Measurements from ENCODE around the gene SELE.
"Not testable (repeated sequence)": the region's sequence is repeated elsewhere in the genome, so short reads cannot be mapped to it uniquely, and the experiment has no call there.

Gene SELE

GRCh38 chr1:169692756-169693460 lies 41.0 kb downstream of the SELE start:
- DNase-seq (ENCODE audit: low read depth, low spot score): peak; percentile 96
- peak overlapping the region; percentile 9; the same call in 1 of the 2 replicates for H3K4me3 ChIP-seq (ENCODE audit: low read length)

- no peak overlapping the region for H3K4me3 ChIP-seq (ENCODE audit: low read length)
- DNase-seq (ENCODE audit: low read depth, low spot score): no peak
These were observed 43.4 kb downstream of the SELE start for GRCh38 chr1:169690489-169690888.

GRCh38 chr1:169689395-169689794 lies 44.5 kb downstream of the SELE start:
- H3K4me3 ChIP-seq (ENCODE audit: low read length): no peak overlapping the region
- DNase-seq (ENCODE audit: low read depth, low spot score): no peak

- DNase-seq (ENCODE audit: low read depth, low spot score); H3K4me3 ChIP-seq (ENCODE audit: low read length): not testable (repeated sequence)
These were observed 45.5 kb downstream of the SELE start for GRCh38 chr1:169688377-169688776.

GRCh38 chr1:169683661-169684060 lies 50.2 kb downstream of the SELE start:
- H3K4me3 ChIP-seq (ENCODE audit: low read length): no peak overlapping the region
- no peak for DNase-seq (ENCODE audit: low read depth, low spot score)

GRCh38 chr1:169683168-169683567 lies 50.7 kb downstream of the SELE start:
- H3K4me3 ChIP-seq (ENCODE audit: low read length); DNase-seq (ENCODE audit: low read depth, low spot score): not testable (repeated sequence)

GRCh38 chr1:169682071-169682470 lies 51.8 kb downstream of the SELE start:
- no peak overlapping the region for H3K4me3 ChIP-seq (ENCODE audit: low read length)
- no peak for DNase-seq (ENCODE audit: low read depth, low spot score)

- no peak for DNase-seq (ENCODE audit: low read depth, low spot score)
- no peak overlapping the region for H3K4me3 ChIP-seq (ENCODE audit: low read length)
These were observed 52.7 kb downstream of the SELE start for GRCh38 chr1:169681140-169681539.

- no peak for DNase-seq (ENCODE audit: low read depth, low spot score)
- H3K4me3 ChIP-seq (ENCODE audit: low read length): no peak overlapping the region
These were observed 53.4 kb downstream of the SELE start for GRCh38 chr1:169680377-169681019.

- no peak for DNase-seq (ENCODE audit: low read depth, low spot score)
- no peak overlapping the region for H3K4me3 ChIP-seq (ENCODE audit: low read length)
These were observed 54.2 kb downstream of the SELE start for GRCh38 chr1:169679692-169680091.

- no peak overlapping the region for H3K4me3 ChIP-seq (ENCODE audit: low read length)
- no peak for DNase-seq (ENCODE audit: low read depth, low spot score)
These were observed 57.9 kb downstream of the SELE start for GRCh38 chr1:169676001-169676400.
